ENCODE data around the gene FRMD4A. TPM values are rescaled to one million over a fixed set of nuclear protein-coding genes. Genes with fewer than 3 reads are reported as not detected.

Gene FRMD4A
- total and polyA plus RNA-seq, 8 donors, result 6.9 to 25.3 (median 11.3) TPM

DNA sequence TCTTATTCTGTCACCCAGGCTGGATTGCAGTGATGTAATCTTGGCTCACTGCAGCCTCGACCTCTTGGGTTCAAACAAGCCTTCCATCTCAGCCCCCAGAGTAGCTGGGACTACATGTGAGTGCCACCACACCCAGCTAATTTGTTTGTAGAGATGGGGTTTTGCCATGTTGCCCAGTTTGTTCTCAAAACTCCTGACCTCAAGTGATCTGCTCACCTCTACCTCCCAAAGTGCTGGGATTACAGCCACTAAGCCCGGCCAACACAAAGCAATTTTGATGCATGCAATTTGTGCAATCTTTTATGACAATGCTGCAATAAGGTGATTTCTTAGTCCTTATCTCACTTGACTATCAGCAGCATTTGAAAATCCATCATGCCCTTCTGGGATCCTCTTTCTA lies 333.1 kb downstream of the FRMD4A start:
- H3K4me3 ChIP-seq, result no peak overlapping the region
- H3K9me3 ChIP-seq, result no peaks in the 10 kb centered on the region
- TF ChIP-seq POLR2AphosphoS5 (IDR thresholded peaks at IDR 0.05), result no peak
- TF ChIP-seq, protein P1, sequence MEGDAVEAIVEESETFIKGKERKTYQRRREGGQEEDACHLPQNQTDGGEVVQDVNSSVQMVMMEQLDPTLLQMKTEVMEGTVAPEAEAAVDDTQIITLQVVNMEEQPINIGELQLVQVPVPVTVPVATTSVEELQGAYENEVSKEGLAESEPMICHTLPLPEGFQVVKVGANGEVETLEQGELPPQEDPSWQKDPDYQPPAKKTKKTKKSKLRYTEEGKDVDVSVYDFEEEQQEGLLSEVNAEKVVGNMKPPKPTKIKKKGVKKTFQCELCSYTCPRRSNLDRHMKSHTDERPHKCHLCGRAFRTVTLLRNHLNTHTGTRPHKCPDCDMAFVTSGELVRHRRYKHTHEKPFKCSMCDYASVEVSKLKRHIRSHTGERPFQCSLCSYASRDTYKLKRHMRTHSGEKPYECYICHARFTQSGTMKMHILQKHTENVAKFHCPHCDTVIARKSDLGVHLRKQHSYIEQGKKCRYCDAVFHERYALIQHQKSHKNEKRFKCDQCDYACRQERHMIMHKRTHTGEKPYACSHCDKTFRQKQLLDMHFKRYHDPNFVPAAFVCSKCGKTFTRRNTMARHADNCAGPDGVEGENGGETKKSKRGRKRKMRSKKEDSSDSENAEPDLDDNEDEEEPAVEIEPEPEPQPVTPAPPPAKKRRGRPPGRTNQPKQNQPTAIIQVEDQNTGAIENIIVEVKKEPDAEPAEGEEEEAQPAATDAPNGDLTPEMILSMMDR (IDR thresholded peaks at IDR 0.05), result no peak
- no peak for TF ChIP-seq POLR2A (IDR thresholded peaks at IDR 0.05)
- TF ChIP-seq EP300 (IDR thresholded peaks at IDR 0.05), result no peak
- H3K27me3 ChIP-seq, result no peaks in the 10 kb centered on the region
- no peaks in the 10 kb centered on the region for H3K36me3 ChIP-seq
- DNase-seq, result no peak
- no peak overlapping the region for H3K27ac ChIP-seq
- peaks cover 0 to 10% (median 4%) of the 10 kb centered on the region in 4 donors for H3K4me1 ChIP-seq
- intact Hi-C loops (cut with DNase I; ENCODE audit: low total_unique reads), result no loop called here
- 70 to 76% (median 72%) methylated on average over 2 of the region's 2 CpGs for whole genome bisulfite sequencing, 5 donors

GRCh38 chr10:13994932-13995331 lies 335.8 kb downstream of the FRMD4A start:
- TF ChIP-seq POLR2A (IDR thresholded peaks at IDR 0.05), result no peak
- TF ChIP-seq POLR2AphosphoS5 (IDR thresholded peaks at IDR 0.05), result no peak
- H3K4me3 ChIP-seq, result no peak overlapping the region
- no peaks in the 10 kb centered on the region for H3K27me3 ChIP-seq
- 42 to 56% (median 49%) methylated on average over 5 of the region's 5 CpGs for WGBS, 5 donors
- intact Hi-C loops (cut with DNase I; ENCODE audit: low total_unique reads), result no loop called here
- peaks cover 0 to 36% (median 19%) of the 10 kb centered on the region in 4 donors for H3K4me1 ChIP-seq
- no peaks in the 10 kb centered on the region for H3K36me3 ChIP-seq
- DNase-seq, result no peak
- no peak overlapping the region for H3K27ac ChIP-seq
- no peaks in the 10 kb centered on the region for H3K9me3 ChIP-seq

- Histone ChIP-seq H3K9me3 (no peaks in the 10 kb centered on the region), H3K4me3 (no peak overlapping the region), H3K4me1 (peaks cover 0 to 41% (median 24%) of the 10 kb centered on the region in 4 donors), H3K27me3 (no peaks in the 10 kb centered on the region), H3K27ac (no peak overlapping the region), H3K36me3 (no peaks in the 10 kb centered on the region)
- DNase-seq, result no peak
- WGBS, 5 donors, result 60 to 84% (median 73%) methylated on average over 3 of the region's 3 CpGs
- intact Hi-C loops (cut with DNase I; ENCODE audit: low total_unique reads), result no loop called here
- TF ChIP-seq EP300 (IDR thresholded peaks at IDR 0.05) (no peak), POLR2AphosphoS5 (IDR thresholded peaks at IDR 0.05) (no peak), POLR2A (IDR thresholded peaks at IDR 0.05) (no peak)
- TF ChIP-seq, protein P1 (IDR thresholded peaks at IDR 0.05), result no peak
These were observed 337.0 kb downstream of the FRMD4A start for GRCh38 chr10:13993673-13994089.

DNA sequence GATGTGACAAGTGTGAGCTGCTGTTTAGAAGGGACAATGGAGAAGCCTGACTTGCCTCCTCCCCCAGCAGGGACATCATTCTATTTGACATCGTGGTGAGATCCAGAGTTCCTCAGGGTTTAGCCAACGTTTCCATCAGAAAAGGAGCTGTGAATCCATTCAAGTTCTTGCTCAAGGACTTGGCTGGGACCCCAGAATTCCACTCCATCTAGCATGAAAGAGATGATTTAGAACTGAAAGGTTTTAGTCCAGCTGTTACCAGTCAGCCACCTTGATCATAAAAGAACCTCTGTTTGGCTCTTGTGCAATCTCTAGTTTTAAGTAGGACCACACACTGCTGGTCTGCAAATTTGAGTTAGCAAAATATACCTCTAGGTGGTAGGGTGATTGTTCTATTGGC lies 337.6 kb downstream of the FRMD4A start:
- Histone ChIP-seq H3K36me3 (no peaks in the 10 kb centered on the region), H3K9me3 (no peaks in the 10 kb centered on the region), H3K27ac (no peak overlapping the region), H3K4me1 (peaks cover 0 to 41% (median 24%) of the 10 kb centered on the region in 4 donors), H3K4me3 (no peak overlapping the region), H3K27me3 (no peaks in the 10 kb centered on the region)
- DNase-seq, result peak in 1 of 2 donors; percentile 61
- intact Hi-C loops (cut with DNase I; ENCODE audit: low total_unique reads), result no loop called here
- TF ChIP-seq POLR2AphosphoS5 (IDR thresholded peaks at IDR 0.05) (no peak), EP300 (IDR thresholded peaks at IDR 0.05) (no peak), POLR2A (IDR thresholded peaks at IDR 0.05) (no peak)
- TF ChIP-seq, protein P1 (IDR thresholded peaks at IDR 0.05), result no peak
- WGBS, 5 donors, result 36 to 62% (median 47%) methylated on average over 2 of the region's 2 CpGs

GRCh38 chr10:13991353-13991752 lies 339.4 kb downstream of the FRMD4A start:
- Histone ChIP-seq H3K9me3 (no peaks in the 10 kb centered on the region), H3K4me3 (no peak overlapping the region), H3K36me3 (no peaks in the 10 kb centered on the region), H3K27ac (peak overlapping the region in 4 of 5 donors; percentile 62 to 71 (median 68)), H3K4me1 (peaks cover 0 to 41% (median 24%) of the 10 kb centered on the region in 4 donors), H3K27me3 (no peaks in the 10 kb centered on the region)
- WGBS, 5 donors, result 38 to 81% (median 55%) methylated on average over 5 of the region's 5 CpGs
- intact Hi-C loops (cut with DNase I; ENCODE audit: low total_unique reads), result no loop called here
- DNase-seq, result no peak
- TF ChIP-seq POLR2A (IDR thresholded peaks at IDR 0.05), result no peak
- peak in 1 of 3 donors; percentile 20 for TF ChIP-seq POLR2AphosphoS5 (IDR thresholded peaks at IDR 0.05)

Data from stomach (tissue), 9 donors.